ENCODE data around the gene SFMBT1.

The SFMBT1 gene

GRCh38 chr3:52892625-52893311 lies 153.1 kb downstream of the SFMBT1 start:
- H3K4me1 ChIP-seq (ENCODE audit: control insufficient read depth, insufficient read depth, low read length), result peaks cover 7% of the 10 kb centered on the region
- no peak overlapping the region for H3K4me3 ChIP-seq (ENCODE audit: low read length)

GRCh38 chr3:52892290-52892624 lies 153.6 kb downstream of the SFMBT1 start:
- H3K4me3 ChIP-seq (ENCODE audit: low read length), result no peak overlapping the region
- H3K27ac ChIP-seq (ENCODE audit: low read depth, low read length), result no peak overlapping the region
- H3K27me3 ChIP-seq (ENCODE audit: control insufficient read depth, insufficient read depth, low read length), result no peaks in the 10 kb centered on the region
- peaks cover 7% of the 10 kb centered on the region for H3K4me1 ChIP-seq (ENCODE audit: control insufficient read depth, insufficient read depth, low read length)
- H3K9ac ChIP-seq (ENCODE audit: low read length), result no peak overlapping the region
- no peaks in the 10 kb centered on the region for H3K36me3 ChIP-seq (ENCODE audit: control insufficient read depth, insufficient read depth, low read length)

More at GRCh38 chr3:52892625-52893311, 153.1 kb downstream of the SFMBT1 start:
- H3K36me3 ChIP-seq (ENCODE audit: control insufficient read depth, insufficient read depth, low read length), result no peaks in the 10 kb centered on the region
- no peak overlapping the region for H3K27ac ChIP-seq (ENCODE audit: low read depth, low read length)
- H3K9ac ChIP-seq (ENCODE audit: low read length), result no peak overlapping the region
- H3K27me3 ChIP-seq (ENCODE audit: control insufficient read depth, insufficient read depth, low read length), result no peaks in the 10 kb centered on the region

DNA sequence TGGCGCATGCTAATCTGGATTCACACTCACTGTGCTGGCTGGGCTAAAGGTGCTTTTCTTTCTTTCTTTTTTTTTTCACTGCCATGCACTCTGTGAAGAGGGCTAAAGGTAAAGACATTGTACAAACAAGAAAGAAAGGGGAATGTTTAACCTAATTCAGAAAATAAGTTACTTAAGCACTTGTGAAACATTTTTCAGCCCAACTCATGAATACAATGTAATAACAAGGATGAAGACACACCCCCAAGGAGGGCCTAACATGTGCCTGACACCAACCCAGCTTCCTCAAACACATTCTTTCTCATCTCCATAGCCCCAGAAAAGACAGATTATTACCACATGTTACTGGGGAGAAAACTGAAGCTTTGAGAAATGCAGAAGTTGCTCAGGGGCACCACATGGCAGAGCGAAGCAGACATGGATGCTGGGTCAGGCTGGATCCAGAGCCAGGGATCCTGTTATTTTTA lies 154.2 kb downstream of the SFMBT1 start:
- no peaks in the 10 kb centered on the region for H3K27me3 ChIP-seq (ENCODE audit: control insufficient read depth, insufficient read depth, low read length)
- no peaks in the 10 kb centered on the region for H3K36me3 ChIP-seq (ENCODE audit: control insufficient read depth, insufficient read depth, low read length)
- peaks cover 7% of the 10 kb centered on the region for H3K4me1 ChIP-seq (ENCODE audit: control insufficient read depth, insufficient read depth, low read length)
- H3K27ac ChIP-seq (ENCODE audit: low read depth, low read length), result no peak overlapping the region
- no peak overlapping the region for H3K9ac ChIP-seq (ENCODE audit: low read length)
- H3K4me3 ChIP-seq (ENCODE audit: low read length), result no peak overlapping the region

GRCh38 chr3:52891164-52891563 lies 154.7 kb downstream of the SFMBT1 start:
- Histone ChIP-seq H3K27me3 (ENCODE audit: control insufficient read depth, insufficient read depth, low read length) (no peaks in the 10 kb centered on the region), H3K4me1 (ENCODE audit: control insufficient read depth, insufficient read depth, low read length) (peaks cover 7% of the 10 kb centered on the region), H3K27ac (ENCODE audit: low read depth, low read length) (no peak overlapping the region), H3K4me3 (ENCODE audit: low read length) (no peak overlapping the region), H3K9ac (ENCODE audit: low read length) (no peak overlapping the region), H3K36me3 (ENCODE audit: control insufficient read depth, insufficient read depth, low read length) (peaks cover under 1% of the 10 kb centered on the region)

DNA sequence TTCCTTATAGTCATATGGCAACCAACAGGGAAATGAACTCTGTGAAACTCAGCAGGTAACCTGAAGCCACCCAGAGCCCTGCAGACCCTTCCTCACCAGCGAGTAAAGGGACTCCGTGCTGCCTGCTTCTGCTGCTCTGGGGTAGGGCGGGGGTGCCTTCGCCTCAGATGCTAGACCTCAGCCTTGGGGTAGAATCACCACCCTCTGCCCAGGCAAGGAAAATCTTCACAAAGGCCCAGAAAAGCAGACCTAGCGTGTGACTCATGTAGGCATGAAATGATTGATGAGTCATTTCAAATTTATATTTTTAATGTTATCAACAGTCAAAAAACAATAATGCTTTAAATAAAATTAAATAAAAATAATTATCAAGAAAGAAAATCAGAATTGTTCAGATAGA lies 155.1 kb downstream of the SFMBT1 start:
- Histone ChIP-seq H3K27me3 (ENCODE audit: control insufficient read depth, insufficient read depth, low read length) (no peaks in the 10 kb centered on the region), H3K36me3 (ENCODE audit: control insufficient read depth, insufficient read depth, low read length) (peaks cover 3% of the 10 kb centered on the region), H3K27ac (ENCODE audit: low read depth, low read length) (no peak overlapping the region), H3K4me3 (ENCODE audit: low read length) (no peak overlapping the region), H3K9ac (ENCODE audit: low read length) (no peak overlapping the region), H3K4me1 (ENCODE audit: control insufficient read depth, insufficient read depth, low read length) (peaks cover 7% of the 10 kb centered on the region)

GRCh38 chr3:52889901-52890300 lies 156.0 kb downstream of the SFMBT1 start:
- Histone ChIP-seq H3K27me3 (ENCODE audit: control insufficient read depth, insufficient read depth, low read length) (no peaks in the 10 kb centered on the region), H3K4me1 (ENCODE audit: control insufficient read depth, insufficient read depth, low read length) (peaks cover 7% of the 10 kb centered on the region), H3K4me3 (ENCODE audit: low read length) (no peak overlapping the region), H3K9ac (ENCODE audit: low read length) (no peak overlapping the region), H3K27ac (ENCODE audit: low read depth, low read length) (no peak overlapping the region), H3K36me3 (ENCODE audit: control insufficient read depth, insufficient read depth, low read length) (peaks cover 3% of the 10 kb centered on the region)

DNA sequence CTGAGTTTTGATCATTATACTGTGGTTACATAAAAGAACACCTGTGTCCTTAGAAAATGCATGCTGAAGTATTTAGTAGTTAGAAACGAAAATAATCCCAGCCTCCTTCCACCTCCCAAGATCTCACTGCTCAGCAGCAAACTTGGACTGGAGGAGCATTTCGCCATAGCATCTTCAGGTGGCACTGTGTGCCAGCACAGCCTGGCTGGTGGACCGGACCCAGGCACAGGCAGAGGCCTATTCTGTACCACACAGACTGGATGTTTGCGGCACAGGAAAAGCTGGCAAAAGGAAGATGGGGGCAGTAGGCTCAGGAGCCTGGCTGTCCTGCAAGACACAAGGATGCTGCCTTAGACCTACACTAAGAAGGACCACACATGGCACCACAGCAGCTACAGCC lies 158.7 kb downstream of the SFMBT1 start:
- Histone ChIP-seq H3K4me1 (ENCODE audit: control insufficient read depth, insufficient read depth, low read length) (no peaks in the 10 kb centered on the region), H3K9ac (ENCODE audit: low read length) (no peak overlapping the region), H3K27ac (ENCODE audit: low read depth, low read length) (no peak overlapping the region), H3K4me3 (ENCODE audit: low read length) (no peak overlapping the region), H3K36me3 (ENCODE audit: control insufficient read depth, insufficient read depth, low read length) (peaks cover 3% of the 10 kb centered on the region), H3K27me3 (ENCODE audit: control insufficient read depth, insufficient read depth, low read length) (no peaks in the 10 kb centered on the region)

- no peaks in the 10 kb centered on the region for H3K4me1 ChIP-seq (ENCODE audit: control insufficient read depth, insufficient read depth, low read length)
- no peak overlapping the region for H3K27ac ChIP-seq (ENCODE audit: low read depth, low read length)
- H3K27me3 ChIP-seq (ENCODE audit: control insufficient read depth, insufficient read depth, low read length), result no peaks in the 10 kb centered on the region
- H3K9ac ChIP-seq (ENCODE audit: low read length), result no peak overlapping the region
- H3K36me3 ChIP-seq (ENCODE audit: control insufficient read depth, insufficient read depth, low read length), result peaks cover 3% of the 10 kb centered on the region
- H3K4me3 ChIP-seq (ENCODE audit: low read length), result no peak overlapping the region
Measured at GRCh38 chr3:52886049-52886730, 159.7 kb downstream of the SFMBT1 start.

- Histone ChIP-seq H3K4me1 (ENCODE audit: control insufficient read depth, insufficient read depth, low read length) (no peaks in the 10 kb centered on the region), H3K27ac (ENCODE audit: low read depth, low read length) (no peak overlapping the region), H3K27me3 (ENCODE audit: control insufficient read depth, insufficient read depth, low read length) (no peaks in the 10 kb centered on the region), H3K4me3 (ENCODE audit: low read length) (no peak overlapping the region), H3K36me3 (ENCODE audit: control insufficient read depth, insufficient read depth, low read length) (peaks cover 3% of the 10 kb centered on the region), H3K9ac (ENCODE audit: low read length) (no peak overlapping the region)
Measured at GRCh38 chr3:52882377-52882776, 163.5 kb downstream of the SFMBT1 start.

GRCh38 chr3:52881871-52882270 lies 164.0 kb downstream of the SFMBT1 start:
- no peak overlapping the region for H3K27ac ChIP-seq (ENCODE audit: low read depth, low read length)
- H3K27me3 ChIP-seq (ENCODE audit: control insufficient read depth, insufficient read depth, low read length), result no peaks in the 10 kb centered on the region

DNA sequence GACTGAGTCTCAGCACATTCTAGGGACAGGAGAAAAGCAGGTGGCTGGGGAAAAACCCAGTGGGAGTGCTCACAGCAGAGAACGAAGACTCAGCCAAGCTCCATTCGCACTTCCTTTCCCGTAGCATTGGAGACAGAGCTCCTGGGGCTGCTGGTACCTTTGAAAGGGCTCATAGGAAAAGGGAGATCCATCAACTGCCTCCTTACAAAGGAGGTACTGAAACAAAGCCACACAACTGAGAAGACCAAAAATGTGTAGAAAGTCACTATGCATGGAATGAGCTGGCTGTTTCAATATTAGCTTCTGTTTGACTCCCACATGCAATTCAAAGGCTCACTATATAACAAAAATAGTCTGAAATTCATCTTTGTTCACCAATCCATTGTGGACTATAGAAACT lies 165.4 kb downstream of the SFMBT1 start:
- H3K4me3 ChIP-seq (ENCODE audit: low read length), result no peak overlapping the region
- no peak overlapping the region for H3K27ac ChIP-seq (ENCODE audit: low read depth, low read length)
- no peaks in the 10 kb centered on the region for H3K27me3 ChIP-seq (ENCODE audit: control insufficient read depth, insufficient read depth, low read length)
- H3K36me3 ChIP-seq (ENCODE audit: control insufficient read depth, insufficient read depth, low read length), result no peaks in the 10 kb centered on the region
- no peak overlapping the region for H3K9ac ChIP-seq (ENCODE audit: low read length)
- no peaks in the 10 kb centered on the region for H3K4me1 ChIP-seq (ENCODE audit: control insufficient read depth, insufficient read depth, low read length)

More at GRCh38 chr3:52881871-52882270, 164.0 kb downstream of the SFMBT1 start:
- Histone ChIP-seq H3K4me1 (ENCODE audit: control insufficient read depth, insufficient read depth, low read length) (no peaks in the 10 kb centered on the region), H3K4me3 (ENCODE audit: low read length) (no peak overlapping the region), H3K9ac (ENCODE audit: low read length) (no peak overlapping the region), H3K36me3 (ENCODE audit: control insufficient read depth, insufficient read depth, low read length) (peaks cover 3% of the 10 kb centered on the region)

DNA sequence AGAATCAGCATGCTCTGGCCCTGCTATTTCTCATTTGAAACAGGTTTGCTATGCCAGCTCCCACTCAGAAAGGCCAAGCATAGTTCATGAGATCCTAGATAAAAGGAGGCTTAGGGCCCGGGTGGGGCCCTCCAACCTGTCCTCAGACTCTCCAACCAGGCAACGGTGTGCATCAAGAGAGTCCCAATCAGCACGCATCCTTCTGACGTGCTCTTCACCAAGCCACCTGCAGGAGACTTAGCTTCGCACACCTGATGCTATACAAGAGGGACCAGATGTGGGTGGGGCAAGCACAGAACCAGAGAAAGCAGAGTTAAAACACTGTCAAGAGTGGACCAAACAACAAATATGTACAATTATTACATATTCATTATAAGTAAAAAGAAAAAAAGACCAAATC lies 165.8 kb downstream of the SFMBT1 start:
- H3K9ac ChIP-seq (ENCODE audit: low read length), result no peak overlapping the region
- no peaks in the 10 kb centered on the region for H3K36me3 ChIP-seq (ENCODE audit: control insufficient read depth, insufficient read depth, low read length)
- H3K4me3 ChIP-seq (ENCODE audit: low read length), result no peak overlapping the region
- H3K27me3 ChIP-seq (ENCODE audit: control insufficient read depth, insufficient read depth, low read length), result no peaks in the 10 kb centered on the region
- no peaks in the 10 kb centered on the region for H3K4me1 ChIP-seq (ENCODE audit: control insufficient read depth, insufficient read depth, low read length)
- H3K27ac ChIP-seq (ENCODE audit: low read depth, low read length), result no peak overlapping the region

DNA sequence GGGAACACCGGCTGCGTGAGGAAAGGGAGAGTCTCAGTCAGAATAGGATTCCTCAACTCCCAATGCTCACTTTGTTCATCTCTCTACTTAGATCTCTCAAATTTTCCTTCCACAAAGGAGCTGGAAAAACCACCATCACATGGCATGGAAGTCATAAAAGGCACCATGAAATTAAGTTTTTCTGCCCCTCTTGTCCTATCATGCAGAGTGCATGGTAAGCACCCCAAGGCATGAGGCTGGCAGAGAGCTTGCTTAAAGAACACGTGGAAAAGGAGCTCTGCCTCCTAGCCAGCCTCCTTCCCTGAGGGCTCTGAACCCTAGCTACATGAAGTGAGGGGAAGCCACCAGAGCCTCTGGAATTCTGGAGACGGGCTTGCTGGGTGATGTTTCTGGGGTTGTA lies 166.3 kb downstream of the SFMBT1 start:
- H3K27me3 ChIP-seq (ENCODE audit: control insufficient read depth, insufficient read depth, low read length), result no peaks in the 10 kb centered on the region
- no peaks in the 10 kb centered on the region for H3K36me3 ChIP-seq (ENCODE audit: control insufficient read depth, insufficient read depth, low read length)
- no peak overlapping the region for H3K4me3 ChIP-seq (ENCODE audit: low read length)
- H3K27ac ChIP-seq (ENCODE audit: low read depth, low read length), result no peak overlapping the region
- H3K4me1 ChIP-seq (ENCODE audit: control insufficient read depth, insufficient read depth, low read length), result no peaks in the 10 kb centered on the region
- no peak overlapping the region for H3K9ac ChIP-seq (ENCODE audit: low read length)

All from rectal smooth muscle tissue (tissue), 1 donor.